T-helper 17 cell (primary cell): ENCODE measurements around the gene ARID5A. TPM values are rescaled to one million over a fixed set of nuclear protein-coding genes. Genes with fewer than 3 reads are reported as not detected.
"Not testable (repeated sequence)": the region's sequence is repeated elsewhere in the genome, so short reads cannot be mapped to it uniquely, and the experiment has no call there.

ENCODE experiments used
- ATAC-seq: fragments of 150-1000 bp; cut with Tn5 transposase; 2 replicates; pipeline ENCODE4 v1.10.0; 2021; ENCODE audit warnings: mild to moderate bottlenecking, moderate library complexity
- DNase-seq, 3 donors: peaks; one replicate each; pipeline versions ENCODE4 v3.0.0 to v3.0.0-alpha.2; 2020 to 2021
- H3K9me3 ChIP-seq: one replicate; pipeline ENCODE4 v1.7.0; 2013; ENCODE audit warnings: low read length, mild to moderate bottlenecking; ENCODE audit not compliant: control insufficient read depth, poor library complexity, severe bottlenecking
- H3K27ac Mint-ChIP-seq: one replicate; pipeline ENCODE4 v1.8.0; 2022; ENCODE audit warnings: mild to moderate bottlenecking, moderate library complexity, mixed read lengths
- H3K27me3 Mint-ChIP-seq: one replicate; pipeline ENCODE4 v1.8.0; 2022; ENCODE audit warnings: mixed read lengths
- H3K36me3 Mint-ChIP-seq: one replicate; pipeline ENCODE4 v1.8.0; 2022; ENCODE audit warnings: low read depth, mixed read lengths
- H3K4me1 Mint-ChIP-seq: one replicate; pipeline ENCODE4 v1.8.0; 2022; ENCODE audit warnings: mild to moderate bottlenecking, mixed read lengths
- H3K4me3 Mint-ChIP-seq: one replicate; pipeline ENCODE4 v1.8.0; 2022; ENCODE audit warnings: mild to moderate bottlenecking, moderate library complexity, mixed read lengths
- total RNA-seq, 4 donors: library from RNA in 2 of 4; stranded (reverse) in 2 of 4; gene quantifications; one replicate each; pipeline ENCODE4 v1.2.3 and lab custom pipeline; 2022 to 2026

Gene ARID5A
- total RNA-seq, 2 donors from 2014 or later: 126 to 139 TPM

DNA sequence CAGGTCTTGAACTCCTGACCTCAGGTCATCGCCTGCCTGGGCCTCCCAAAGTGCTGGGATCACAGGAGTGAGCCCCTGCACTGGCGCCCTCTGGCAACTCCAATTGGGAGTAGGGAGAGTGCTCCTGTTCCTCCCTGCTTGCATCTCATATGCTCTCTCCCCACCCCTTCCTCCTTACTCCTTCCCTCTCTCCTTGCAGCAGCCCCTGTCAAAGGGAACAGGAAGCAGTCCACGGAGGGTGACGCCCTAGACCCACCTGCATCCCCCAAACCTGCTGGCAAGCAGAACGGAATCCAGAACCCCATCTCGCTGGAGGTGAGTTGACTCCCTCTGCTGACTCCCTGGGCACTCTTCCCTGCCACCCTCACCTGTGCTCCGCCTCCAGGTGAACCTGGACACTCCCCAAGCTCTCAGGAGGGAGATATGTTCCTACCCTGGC, 10.7 kb downstream of the ARID5A start:
- H3K27ac Mint-ChIP-seq: peak overlapping the region; percentile 85
- peaks cover 5% of the 10 kb centered on the region for H3K36me3 Mint-ChIP-seq
- H3K4me3 Mint-ChIP-seq: peak overlapping the region; percentile 84
- no peaks in the 10 kb centered on the region for H3K9me3 ChIP-seq
- ATAC-seq: no peak
- no peaks in the 10 kb centered on the region for H3K27me3 Mint-ChIP-seq
- DNase-seq: no peak
- peaks cover 47% of the 10 kb centered on the region for H3K4me1 Mint-ChIP-seq

- peak overlapping the region; percentile 85 for H3K27ac Mint-ChIP-seq
- DNase-seq (no peak), ATAC-seq (no peak)
- H3K27me3 Mint-ChIP-seq: no peaks in the 10 kb centered on the region
- peak overlapping the region; percentile 84 for H3K4me3 Mint-ChIP-seq
- peaks cover 3% of the 10 kb centered on the region for H3K36me3 Mint-ChIP-seq
- peaks cover 44% of the 10 kb centered on the region for H3K4me1 Mint-ChIP-seq
- no peaks in the 10 kb centered on the region for H3K9me3 ChIP-seq
Observed at GRCh38 chr2:96547731-96548171, 11.2 kb downstream of the ARID5A start.

DNA sequence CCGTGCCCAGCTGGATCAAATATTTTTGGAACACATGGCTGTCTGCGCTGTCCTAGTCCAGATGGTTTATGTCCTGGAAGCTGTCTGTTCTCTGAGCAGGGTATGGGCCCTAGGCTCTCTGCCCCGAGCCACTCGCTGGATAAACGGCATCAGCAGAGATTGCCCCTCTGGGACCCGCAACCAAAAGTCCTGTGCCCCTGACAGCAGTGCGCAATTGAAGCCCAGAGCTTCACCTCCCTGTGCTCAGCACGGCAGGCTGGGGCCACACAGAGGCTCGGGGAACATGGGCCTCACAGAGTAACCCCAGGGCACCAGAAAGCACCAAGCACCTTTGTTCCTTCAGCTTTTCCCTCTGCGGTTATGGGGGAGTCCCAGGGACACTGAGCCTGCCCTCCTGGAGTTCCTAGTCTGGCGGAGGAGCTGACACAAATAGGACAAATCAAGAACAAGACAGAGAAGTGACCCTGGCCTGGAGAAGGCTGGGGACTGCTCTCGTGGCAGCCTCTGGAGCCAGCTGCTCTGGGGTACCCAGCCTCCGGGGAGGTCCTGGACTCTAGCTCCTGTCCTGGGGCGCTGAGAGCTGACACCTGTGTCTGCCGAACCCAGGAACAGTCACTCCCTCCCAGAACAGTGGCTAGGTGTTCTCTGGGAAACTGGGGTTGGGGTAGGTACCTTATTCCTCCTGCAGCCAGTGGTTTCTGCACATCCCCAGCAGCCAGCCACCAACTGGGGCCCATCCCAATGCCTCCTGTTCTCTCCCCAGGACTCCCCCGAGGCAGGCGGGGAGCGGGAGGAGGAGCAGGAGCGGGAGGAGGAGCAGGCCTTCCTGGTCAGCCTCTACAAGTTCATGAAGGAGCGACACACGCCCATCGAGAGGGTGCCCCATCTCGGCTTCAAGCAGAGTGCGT, 12.3 kb downstream of the ARID5A start:
- H3K27me3 Mint-ChIP-seq: no peaks in the 10 kb centered on the region
- H3K27ac Mint-ChIP-seq: peak overlapping the region; percentile 43
- H3K9me3 ChIP-seq: no peaks in the 10 kb centered on the region
- ATAC-seq (no peak), DNase-seq (no peak)
- peaks cover 46% of the 10 kb centered on the region for H3K4me1 Mint-ChIP-seq
- H3K36me3 Mint-ChIP-seq: peaks cover 2% of the 10 kb centered on the region
- no peak overlapping the region for H3K4me3 Mint-ChIP-seq

- no peaks in the 10 kb centered on the region for H3K36me3 Mint-ChIP-seq
Observed at GRCh38 chr2:96549466-96549785, 12.9 kb downstream of the ARID5A start.

GRCh38 chr2:96549967-96550786, 13.6 kb downstream of the ARID5A start:
- DNase-seq: no peak
- ATAC-seq: no peak
- peak overlapping the region; percentile 43 for H3K27ac Mint-ChIP-seq
- no peaks in the 10 kb centered on the region for H3K27me3 Mint-ChIP-seq
- no peaks in the 10 kb centered on the region for H3K36me3 Mint-ChIP-seq
- H3K4me1 Mint-ChIP-seq: peaks cover 46% of the 10 kb centered on the region
- peak overlapping the region; percentile 10 for H3K4me3 Mint-ChIP-seq
- no peaks in the 10 kb centered on the region for H3K9me3 ChIP-seq

More at GRCh38 chr2:96549466-96549785, 12.9 kb downstream of the ARID5A start:
- H3K4me1 Mint-ChIP-seq: peaks cover 45% of the 10 kb centered on the region
- H3K27ac Mint-ChIP-seq: peak overlapping the region; percentile 43
- no peak overlapping the region for H3K4me3 Mint-ChIP-seq
- DNase-seq: no peak
- H3K27me3 Mint-ChIP-seq: no peaks in the 10 kb centered on the region
- no peak for ATAC-seq
- H3K9me3 ChIP-seq: no peaks in the 10 kb centered on the region

- no peak for DNase-seq
- H3K9me3 ChIP-seq: no peaks in the 10 kb centered on the region
- no peak for ATAC-seq
- Mint-ChIP-seq H3K4me3 (no peak overlapping the region), H3K27me3 (no peaks in the 10 kb centered on the region), H3K4me1 (peaks cover 40% of the 10 kb centered on the region), H3K36me3 (no peaks in the 10 kb centered on the region), H3K27ac (peak overlapping the region; percentile 87)
Observed at GRCh38 chr2:96550787-96551604, 14.4 kb downstream of the ARID5A start.

DNA sequence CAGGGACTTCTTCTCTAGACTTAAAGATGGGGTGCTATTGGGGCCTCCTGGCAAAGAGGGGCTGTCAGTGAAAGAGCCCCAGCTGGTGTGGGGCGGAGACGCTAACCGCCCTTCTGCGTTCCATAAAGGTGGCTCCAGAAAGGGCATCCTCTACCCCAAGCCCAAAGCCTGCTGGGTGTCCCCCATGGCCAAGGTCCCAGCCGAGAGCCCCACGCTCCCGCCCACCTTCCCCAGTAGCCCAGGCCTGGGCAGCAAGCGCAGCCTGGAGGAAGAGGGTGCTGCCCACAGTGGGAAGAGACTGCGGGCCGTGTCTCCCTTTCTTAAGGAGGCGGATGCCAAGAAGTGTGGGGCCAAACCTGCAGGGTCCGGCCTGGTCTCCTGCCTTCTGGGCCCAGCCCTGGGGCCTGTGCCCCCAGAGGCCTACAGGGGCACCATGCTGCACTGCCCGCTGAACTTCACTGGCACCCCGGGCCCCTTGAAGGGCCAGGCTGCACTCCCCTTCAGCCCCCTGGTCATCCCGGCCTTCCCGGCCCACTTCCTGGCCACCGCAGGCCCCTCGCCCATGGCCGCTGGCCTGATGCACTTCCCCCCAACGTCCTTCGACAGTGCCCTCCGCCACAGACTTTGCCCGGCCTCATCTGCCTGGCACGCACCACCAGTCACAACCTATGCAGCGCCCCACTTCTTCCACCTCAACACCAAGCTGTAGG, 15.2 kb downstream of the ARID5A start:
- peaks cover 34% of the 10 kb centered on the region for H3K4me1 Mint-ChIP-seq
- H3K4me3 Mint-ChIP-seq: peak overlapping the region; percentile 58
- H3K27me3 Mint-ChIP-seq: no peaks in the 10 kb centered on the region
- H3K36me3 Mint-ChIP-seq: no peaks in the 10 kb centered on the region
- ATAC-seq (no peak), DNase-seq (no peak)
- H3K9me3 ChIP-seq: no peaks in the 10 kb centered on the region
- H3K27ac Mint-ChIP-seq: peak overlapping the region; percentile 87

GRCh38 chr2:96552315-96553175, 16.0 kb downstream of the ARID5A start:
- Mint-ChIP-seq H3K27me3 (no peaks in the 10 kb centered on the region), H3K4me1 (peaks cover 30% of the 10 kb centered on the region), H3K4me3 (peak overlapping the region; percentile 60), H3K36me3 (no peaks in the 10 kb centered on the region), H3K27ac (peak overlapping the region; percentile 87)
- no peaks in the 10 kb centered on the region for H3K9me3 ChIP-seq
- ATAC-seq (no peak), DNase-seq (no peak)

DNA sequence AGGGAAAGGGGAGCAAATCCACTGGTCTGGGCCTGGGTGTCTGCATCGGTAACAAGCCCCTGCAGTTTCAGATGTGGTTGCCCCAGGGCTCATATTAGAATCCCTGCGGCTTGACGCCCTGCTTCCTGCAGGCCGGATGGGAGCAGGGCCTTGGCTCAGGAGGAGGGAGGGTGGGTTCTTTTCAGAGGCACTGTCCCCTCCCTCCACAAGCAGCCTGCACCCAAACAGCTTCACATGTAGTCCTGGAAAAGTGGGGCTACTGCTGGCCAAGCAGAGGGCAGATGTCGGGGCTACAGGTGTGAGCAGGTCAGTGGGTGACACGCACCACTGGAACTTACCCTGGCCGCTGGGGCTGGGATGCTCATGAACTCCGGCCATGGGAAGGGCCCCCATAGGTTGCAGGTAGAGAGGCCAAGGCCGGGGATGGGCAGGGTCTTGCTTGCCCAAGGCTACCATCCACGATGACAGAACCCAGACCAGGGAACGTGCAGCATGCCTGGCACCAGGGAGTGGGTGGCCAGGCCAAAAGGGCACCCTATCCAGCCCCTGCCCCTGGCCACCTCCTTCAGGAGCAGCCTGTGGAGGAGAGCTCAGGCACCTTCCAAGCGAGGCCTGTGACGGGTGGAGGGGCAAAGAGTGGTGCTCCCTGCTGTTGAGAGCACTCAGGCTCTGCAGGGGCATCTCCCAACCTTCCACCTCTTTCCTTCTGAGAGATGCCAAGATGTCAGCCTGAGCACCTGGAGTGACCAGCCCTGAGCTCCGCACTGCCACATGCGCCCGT, 16.8 kb downstream of the ARID5A start:
- H3K36me3 Mint-ChIP-seq: no peaks in the 10 kb centered on the region
- H3K27me3 Mint-ChIP-seq: no peaks in the 10 kb centered on the region
- DNase-seq (no peak), ATAC-seq (peak; percentile 6)
- peaks cover 25% of the 10 kb centered on the region for H3K4me1 Mint-ChIP-seq
- H3K4me3 Mint-ChIP-seq: peak overlapping the region; percentile 60
- H3K9me3 ChIP-seq: no peaks in the 10 kb centered on the region
- peak overlapping the region; percentile 87 for H3K27ac Mint-ChIP-seq

DNA sequence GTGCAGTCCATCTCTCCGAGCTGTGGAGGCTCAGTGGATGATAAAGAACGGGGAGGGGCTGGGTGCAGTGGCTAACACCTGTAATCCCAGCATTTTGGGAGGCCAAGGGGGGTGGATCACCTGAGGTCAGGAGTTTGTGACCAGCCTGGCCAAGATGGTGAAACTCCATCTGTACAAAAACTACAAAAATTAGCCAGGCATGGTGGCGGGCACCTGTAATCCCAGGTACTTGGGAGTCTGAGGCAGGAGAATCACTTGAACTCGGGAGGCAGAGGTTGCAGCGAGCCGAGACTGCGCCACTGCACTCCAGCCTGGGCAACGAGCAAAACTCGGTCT, 17.4 kb downstream of the ARID5A start:
- H3K27ac Mint-ChIP-seq: peak overlapping the region; percentile 87
- H3K4me1 Mint-ChIP-seq: peaks cover 25% of the 10 kb centered on the region
- H3K27me3 Mint-ChIP-seq, H3K9me3 ChIP-seq, DNase-seq, ATAC-seq, H3K36me3 Mint-ChIP-seq: not testable (repeated sequence)
- H3K4me3 Mint-ChIP-seq: peak overlapping the region; percentile 60
